ENCODE measurements around the gene BANK1. TPM values are rescaled to one million over a fixed set of nuclear protein-coding genes. Genes with fewer than 3 reads are reported as not detected.

Gene BANK1
- total RNA-seq, 1 donor from 2014 or later: 12.6 TPM

GRCh38 chr4:102042871-102043802 is 252.6 kb downstream of the BANK1 start:
- no peak for DNase-seq
- Histone ChIP-seq H3K4me3 (no peak overlapping the region), H3K4me1 (no peaks in the 10 kb centered on the region), H3K36me3 (no peaks in the 10 kb centered on the region), H3K9me3 (no peaks in the 10 kb centered on the region), H3K27ac (no peak overlapping the region), H3K27me3 (no peaks in the 10 kb centered on the region)
- intact Hi-C loops (cut with DNase I): no loop called here
- no peak for TF ChIP-seq CTCF (IDR thresholded peaks at IDR 0.05)
- ATAC-seq: no peak

GRCh38 chr4:102047616-102048015 is 257.1 kb downstream of the BANK1 start:
- no peaks in the 10 kb centered on the region for H3K4me1 ChIP-seq
- intact Hi-C loops (cut with DNase I): no loop called here
- H3K36me3 ChIP-seq: no peaks in the 10 kb centered on the region
- no peak for TF ChIP-seq CTCF (IDR thresholded peaks at IDR 0.05)
- no peak overlapping the region for H3K27ac ChIP-seq
- no peak for ATAC-seq
- no peaks in the 10 kb centered on the region for H3K27me3 ChIP-seq
- no peak for DNase-seq
- no peaks in the 10 kb centered on the region for H3K9me3 ChIP-seq
- H3K4me3 ChIP-seq: no peak overlapping the region

GRCh38 chr4:102055805-102056204 is 265.3 kb downstream of the BANK1 start:
- H3K4me3 ChIP-seq: no peak overlapping the region
- ATAC-seq (no peak), DNase-seq (no peak)
- H3K36me3 ChIP-seq: no peaks in the 10 kb centered on the region
- TF ChIP-seq CTCF (IDR thresholded peaks at IDR 0.05): no peak
- H3K27ac ChIP-seq: no peak overlapping the region
- H3K4me1 ChIP-seq: no peaks in the 10 kb centered on the region
- no peaks in the 10 kb centered on the region for H3K9me3 ChIP-seq
- no peaks in the 10 kb centered on the region for H3K27me3 ChIP-seq
- intact Hi-C loops (cut with DNase I): no loop called here

- no peaks in the 10 kb centered on the region for H3K27me3 ChIP-seq
- TF ChIP-seq CTCF (IDR thresholded peaks at IDR 0.05): no peak
- no peak overlapping the region for H3K4me3 ChIP-seq
- H3K27ac ChIP-seq: no peak overlapping the region
- DNase-seq (no peak), ATAC-seq (no peak)
- intact Hi-C loops (cut with DNase I): no loop called here
- no peaks in the 10 kb centered on the region for H3K9me3 ChIP-seq
- H3K4me1 ChIP-seq: no peaks in the 10 kb centered on the region
- H3K36me3 ChIP-seq: no peaks in the 10 kb centered on the region
Observed at GRCh38 chr4:102057122-102057521, 266.6 kb downstream of the BANK1 start.

- TF ChIP-seq CTCF (IDR thresholded peaks at IDR 0.05): no peak
- Histone ChIP-seq H3K27me3 (no peaks in the 10 kb centered on the region), H3K4me1 (no peaks in the 10 kb centered on the region), H3K36me3 (no peaks in the 10 kb centered on the region), H3K27ac (no peak overlapping the region), H3K4me3 (no peak overlapping the region), H3K9me3 (no peaks in the 10 kb centered on the region)
- ATAC-seq (no peak), DNase-seq (no peak)
- intact Hi-C loops (cut with DNase I): no loop called here
Observed at GRCh38 chr4:102061133-102061532, 270.6 kb downstream of the BANK1 start.
